ENCODE data around the gene CASP5. TPM values are rescaled to one million over a fixed set of nuclear protein-coding genes. Genes with fewer than 3 reads are reported as not detected.
"Not testable (repeated sequence)": the region's sequence is repeated elsewhere in the genome, so short reads cannot be mapped to it uniquely, and the experiment has no call there.

CASP5 gene
- not detected for total RNA-seq (2021; fragmentation: NEBNext Ultra II Directional; extraction: Animal tissue kit (Norgen Biotek cat#: 25700))
- long read RNA-seq: 0 reads

DNA sequence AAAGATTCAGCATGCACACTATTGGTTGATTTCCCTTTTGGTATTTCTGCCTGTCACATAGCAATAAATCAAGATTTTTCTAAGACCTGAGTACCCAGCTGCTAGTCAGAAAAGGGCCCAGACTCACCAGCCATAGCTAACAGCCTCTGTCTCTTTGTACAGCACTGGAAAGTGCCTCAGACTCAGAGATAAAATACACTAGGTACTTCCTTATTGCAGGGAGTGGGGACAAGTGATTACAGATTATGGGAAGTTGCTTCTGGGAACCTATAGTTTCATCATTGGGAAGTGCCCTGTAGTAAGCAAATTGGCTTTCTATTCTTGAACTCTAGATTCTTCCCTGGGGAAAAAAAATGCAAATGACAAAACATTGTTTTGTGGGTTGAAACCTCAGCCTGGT is at the start of gene CASP5:
TSS of gene CASP5 (minus strand) at position 166 of the 400 bp plus-strand sequence. CDS start at position 134, 32 bp downstream.
- H3K9me3 Mint-ChIP-seq: no peaks in the 10 kb centered on the region
- H3K4me3 Mint-ChIP-seq: no peak within 1 kb of the TSS
- no peaks in the 10 kb centered on the region for H3K27me3 Mint-ChIP-seq (ENCODE audit: insufficient read depth)
- peaks cover 11% of the 10 kb centered on the region; the same call in 1 of the 2 replicates for H3K4me1 Mint-ChIP-seq (ENCODE audit: low read depth)
- TF ChIP-seq, protein P1, sequence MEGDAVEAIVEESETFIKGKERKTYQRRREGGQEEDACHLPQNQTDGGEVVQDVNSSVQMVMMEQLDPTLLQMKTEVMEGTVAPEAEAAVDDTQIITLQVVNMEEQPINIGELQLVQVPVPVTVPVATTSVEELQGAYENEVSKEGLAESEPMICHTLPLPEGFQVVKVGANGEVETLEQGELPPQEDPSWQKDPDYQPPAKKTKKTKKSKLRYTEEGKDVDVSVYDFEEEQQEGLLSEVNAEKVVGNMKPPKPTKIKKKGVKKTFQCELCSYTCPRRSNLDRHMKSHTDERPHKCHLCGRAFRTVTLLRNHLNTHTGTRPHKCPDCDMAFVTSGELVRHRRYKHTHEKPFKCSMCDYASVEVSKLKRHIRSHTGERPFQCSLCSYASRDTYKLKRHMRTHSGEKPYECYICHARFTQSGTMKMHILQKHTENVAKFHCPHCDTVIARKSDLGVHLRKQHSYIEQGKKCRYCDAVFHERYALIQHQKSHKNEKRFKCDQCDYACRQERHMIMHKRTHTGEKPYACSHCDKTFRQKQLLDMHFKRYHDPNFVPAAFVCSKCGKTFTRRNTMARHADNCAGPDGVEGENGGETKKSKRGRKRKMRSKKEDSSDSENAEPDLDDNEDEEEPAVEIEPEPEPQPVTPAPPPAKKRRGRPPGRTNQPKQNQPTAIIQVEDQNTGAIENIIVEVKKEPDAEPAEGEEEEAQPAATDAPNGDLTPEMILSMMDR (IDR thresholded peaks at IDR 0.05): no peak
- no peak for DNase-seq
- peaks cover 14% of the 10 kb centered on the region for H3K36me3 Mint-ChIP-seq (ENCODE audit: low read depth)
- no peak within 1 kb of the TSS for H3K27ac Mint-ChIP-seq

DNA sequence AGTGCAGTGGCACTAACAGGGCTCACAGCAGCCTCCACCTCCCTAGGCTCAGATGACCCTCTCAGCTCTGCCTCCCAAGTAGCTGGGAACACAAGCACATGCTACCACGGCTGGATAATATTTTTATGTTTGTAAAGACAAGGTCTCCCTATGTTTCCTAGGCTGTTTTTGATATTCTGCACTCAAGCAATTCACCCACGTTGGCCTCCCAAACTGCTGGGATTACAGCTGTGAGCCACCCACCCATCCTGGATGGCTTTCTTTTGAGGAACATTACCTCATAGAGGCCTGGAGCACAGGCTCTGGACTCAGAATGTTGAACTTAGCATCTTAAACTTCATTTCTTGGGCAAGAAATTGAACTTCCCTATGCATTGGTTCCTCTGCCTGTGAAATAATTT is 49.1 kb upstream of the CASP5 start:
- H3K4me1 Mint-ChIP-seq (ENCODE audit: low read depth); DNase-seq; H3K27me3 Mint-ChIP-seq (ENCODE audit: insufficient read depth); H3K27ac Mint-ChIP-seq; H3K9me3 Mint-ChIP-seq; H3K4me3 Mint-ChIP-seq; H3K36me3 Mint-ChIP-seq (ENCODE audit: low read depth): not testable (repeated sequence)

DNA sequence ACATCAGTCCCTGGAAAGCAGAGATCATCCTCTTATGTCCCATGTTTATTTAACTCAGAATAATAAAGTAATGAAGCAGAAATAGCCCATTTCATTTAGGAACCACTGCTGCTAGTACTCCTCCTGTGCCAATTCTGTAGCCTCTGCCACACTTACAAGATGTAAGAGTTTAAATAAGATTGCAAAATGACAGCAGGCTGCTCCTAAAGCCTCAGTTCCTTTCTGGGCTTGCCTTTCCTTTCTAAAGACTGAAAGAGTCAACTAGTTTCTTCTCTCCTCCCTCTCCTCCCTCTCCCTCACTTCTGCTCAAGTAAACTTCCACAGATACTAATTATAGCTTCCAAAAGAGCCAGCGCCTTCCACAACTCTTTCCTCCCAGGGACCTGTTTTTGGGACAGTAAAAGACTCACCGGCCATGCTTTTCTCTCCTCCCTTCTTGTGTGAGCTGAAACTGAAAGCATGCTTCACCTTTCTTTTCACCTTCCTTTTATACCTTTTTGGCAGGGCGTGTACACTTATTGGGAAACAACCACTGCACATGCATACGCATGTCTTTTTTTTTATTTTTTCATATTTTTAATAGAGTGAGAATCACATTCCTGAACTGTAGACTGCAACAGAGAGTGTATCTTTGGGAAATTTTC is 48.2 kb upstream of the CASP5 start:
- H3K4me1 Mint-ChIP-seq (ENCODE audit: low read depth): no peaks in the 10 kb centered on the region
- no peak overlapping the region for H3K27ac Mint-ChIP-seq
- no peak overlapping the region for H3K4me3 Mint-ChIP-seq
- DNase-seq: no peak
- no peaks in the 10 kb centered on the region for H3K36me3 Mint-ChIP-seq (ENCODE audit: low read depth)
- H3K27me3 Mint-ChIP-seq (ENCODE audit: insufficient read depth): peaks cover 4% of the 10 kb centered on the region
- TF ChIP-seq, protein P1 (IDR thresholded peaks at IDR 0.05): no peak
- no peaks in the 10 kb centered on the region for H3K9me3 Mint-ChIP-seq

DNA sequence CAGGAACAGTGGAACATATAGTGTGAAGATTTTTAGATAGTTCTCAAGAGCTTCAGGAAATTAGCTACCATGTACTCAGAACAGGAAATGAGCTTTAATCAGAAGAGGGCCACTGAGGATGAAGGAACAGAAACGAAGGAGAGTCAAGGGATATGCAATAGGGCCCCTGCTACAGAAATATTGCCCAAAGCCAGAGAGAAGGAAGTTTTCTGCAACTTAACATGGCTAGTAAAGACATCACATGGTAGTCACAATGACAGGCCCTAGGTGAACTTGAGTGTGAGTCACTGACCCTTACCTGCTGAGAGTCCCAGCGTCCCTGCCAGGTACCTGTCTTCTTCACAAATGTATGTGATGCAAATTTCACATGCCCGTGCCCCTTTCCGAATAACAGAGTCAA is 47.3 kb upstream of the CASP5 start:
- Mint-ChIP-seq H3K27me3 (ENCODE audit: insufficient read depth) (peaks cover 4% of the 10 kb centered on the region), H3K36me3 (ENCODE audit: low read depth) (no peaks in the 10 kb centered on the region), H3K9me3 (no peaks in the 10 kb centered on the region), H3K4me3 (no peak overlapping the region), H3K4me1 (ENCODE audit: low read depth) (no peaks in the 10 kb centered on the region), H3K27ac (no peak overlapping the region)
- TF ChIP-seq, protein P1 (IDR thresholded peaks at IDR 0.05): no peak
- no peak for DNase-seq

DNA sequence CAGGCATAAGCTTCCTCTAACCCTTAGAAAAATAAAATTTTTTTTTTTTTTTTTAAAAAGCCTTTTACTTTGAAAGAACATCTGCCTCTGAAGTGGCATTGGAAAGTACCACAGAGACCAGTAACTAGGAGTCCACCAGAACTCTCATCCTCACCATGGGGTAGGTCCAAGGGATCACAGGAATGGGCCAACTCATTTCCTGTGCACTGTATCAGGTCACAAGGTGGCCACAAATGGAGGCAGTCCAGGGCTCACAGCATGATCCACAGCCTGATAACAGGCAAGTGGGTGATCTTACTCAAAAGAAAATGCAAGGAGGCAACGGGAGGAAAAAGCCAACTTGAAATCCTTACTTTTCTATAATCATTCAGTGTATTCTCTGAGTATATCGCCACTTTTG is 46.8 kb upstream of the CASP5 start:
- DNase-seq; H3K27ac Mint-ChIP-seq; H3K27me3 Mint-ChIP-seq (ENCODE audit: insufficient read depth); H3K9me3 Mint-ChIP-seq; H3K36me3 Mint-ChIP-seq (ENCODE audit: low read depth); H3K4me3 Mint-ChIP-seq; H3K4me1 Mint-ChIP-seq (ENCODE audit: low read depth): not testable (repeated sequence)

DNA sequence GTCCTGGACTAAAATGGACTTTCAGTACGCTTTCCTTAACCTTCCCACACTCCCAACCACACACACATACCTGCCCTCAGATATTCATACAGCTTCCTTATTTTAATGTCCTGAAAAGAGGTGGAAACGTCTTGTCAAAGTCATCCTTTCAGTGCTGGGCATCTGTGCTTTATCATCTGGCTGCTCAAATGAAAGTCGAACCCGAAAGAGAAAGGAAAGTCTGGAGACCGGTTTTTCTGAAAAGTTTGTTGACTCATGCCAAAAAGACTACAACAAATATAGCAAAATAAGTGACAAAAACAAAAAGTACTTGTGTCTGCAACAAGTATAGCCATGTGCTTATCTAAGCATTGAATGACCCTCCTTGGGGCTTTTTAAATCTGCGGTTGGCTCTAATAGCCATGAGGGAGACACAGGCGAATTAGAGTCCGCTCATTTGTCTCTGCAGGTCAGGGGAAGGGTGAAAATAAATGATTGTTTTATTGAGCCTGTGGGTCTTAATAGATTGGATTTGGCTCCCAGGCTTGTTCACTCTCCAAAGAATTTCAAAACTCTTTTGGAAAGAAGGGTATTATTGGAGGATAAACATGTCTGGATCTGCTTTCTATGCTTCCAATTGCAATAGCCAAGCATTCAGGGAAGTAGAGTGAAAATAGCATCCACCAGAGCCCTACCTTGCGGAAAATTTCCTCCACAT is 40.4 kb upstream of the CASP5 start:
- H3K4me3 Mint-ChIP-seq: peak overlapping the region; percentile 40; the same call in 1 of the 2 replicates
- H3K27ac Mint-ChIP-seq: not testable (repeated sequence)

DNA sequence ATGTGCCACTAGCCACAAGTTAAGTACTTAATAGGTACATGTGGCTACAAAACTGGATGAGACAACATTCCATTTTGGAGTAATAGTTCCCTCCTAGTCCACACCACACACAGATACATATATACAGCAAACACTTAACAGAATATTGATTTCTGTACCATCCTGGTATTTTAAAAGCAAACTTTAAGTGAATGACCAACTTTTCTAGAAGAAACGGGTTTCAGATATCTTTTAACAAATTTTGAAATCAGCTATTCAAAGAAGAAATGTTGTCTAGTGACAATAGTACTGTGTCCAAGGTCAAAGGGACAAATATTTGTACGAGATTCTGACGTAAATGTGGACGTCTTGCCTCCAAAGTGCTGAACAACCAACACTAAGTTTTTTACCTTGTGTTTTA is 34.5 kb upstream of the CASP5 start:
- no peak for DNase-seq
- no peaks in the 10 kb centered on the region for H3K9me3 Mint-ChIP-seq
- TF ChIP-seq, protein P1 (IDR thresholded peaks at IDR 0.05): no peak
- no peak overlapping the region for H3K27ac Mint-ChIP-seq
- no peak overlapping the region for H3K4me3 Mint-ChIP-seq
- H3K36me3 Mint-ChIP-seq (ENCODE audit: low read depth): 0 out of 2 replicates have a peak, but pooled peaks cover under 1% of the 10 kb centered on the region
- H3K4me1 Mint-ChIP-seq (ENCODE audit: low read depth): no peaks in the 10 kb centered on the region
- peaks cover 2% of the 10 kb centered on the region for H3K27me3 Mint-ChIP-seq (ENCODE audit: insufficient read depth)

More for the DNA sequence above, 40.4 kb upstream of the CASP5 start:
- DNase-seq; H3K9me3 Mint-ChIP-seq; H3K4me1 Mint-ChIP-seq (ENCODE audit: low read depth); H3K36me3 Mint-ChIP-seq (ENCODE audit: low read depth); H3K27me3 Mint-ChIP-seq (ENCODE audit: insufficient read depth): not testable (repeated sequence)
